Activated CD8-positive, alpha-beta memory T cell treated with anti-CD3 and anti-CD28 coated beads for 4 hours (primary cell): ENCODE measurements around the gene S100A3.
"Not testable (repeated sequence)": the region's sequence is repeated elsewhere in the genome, so short reads cannot be mapped to it uniquely, and the experiment has no call there.

Experiments
- DNase-seq, 2 donors: peaks; one replicate each; pipeline ENCODE4 v3.0.0-alpha.2; 2020; ENCODE audit warnings: low read depth in 2 of 2

Gene S100A3

GRCh38 chr1:153569465-153569864, 20.4 kb upstream of the S100A3 start:
- DNase-seq = no peak

GRCh38 chr1:153568367-153569099, 19.5 kb upstream of the S100A3 start:
- DNase-seq = peak; percentile 57 to 58

- peak in 1 of 2 donors; percentile 20 for DNase-seq
These were observed 18.7 kb upstream of the S100A3 start for GRCh38 chr1:153567621-153568366.

- peak; percentile 83 to 88 for DNase-seq
These were observed 17.6 kb upstream of the S100A3 start for GRCh38 chr1:153566414-153567371.

GRCh38 chr1:153565529-153566374, 16.7 kb upstream of the S100A3 start, which contains the start of gene S100A2:
Gene S100A2, minus strand, starts transcription at chr1:153565844. Its CDS starts 1,967 bp downstream, at chr1:153563877.
- peak in 1 of 2 donors; percentile 21 for DNase-seq

GRCh38 chr1:153563991-153564390, 14.9 kb upstream of the S100A3 start:
- no peak for DNase-seq

- DNase-seq = no peak
These were observed 14.4 kb upstream of the S100A3 start for GRCh38 chr1:153563483-153563901.

GRCh38 chr1:153562021-153562420, 13.0 kb upstream of the S100A3 start:
- not testable (repeated sequence) for DNase-seq

GRCh38 chr1:153561466-153561985, 12.5 kb upstream of the S100A3 start:
- no peak for DNase-seq

GRCh38 chr1:153560771-153561465, 11.9 kb upstream of the S100A3 start:
- DNase-seq = no peak

GRCh38 chr1:153560241-153560640, 11.2 kb upstream of the S100A3 start:
- DNase-seq = no peak

- no peak for DNase-seq
These were observed 8.8 kb upstream of the S100A3 start for GRCh38 chr1:153557877-153558276.

GRCh38 chr1:153556348-153556747, 7.3 kb upstream of the S100A3 start:
- DNase-seq = no peak

GRCh38 chr1:153553830-153554541, 4.9 kb upstream of the S100A3 start:
- DNase-seq = no peak

GRCh38 chr1:153553096-153553495, 4.0 kb upstream of the S100A3 start:
- no peak for DNase-seq

- no peak for DNase-seq
These were observed 3.3 kb upstream of the S100A3 start for GRCh38 chr1:153552335-153552734.

- no peak for DNase-seq
These were observed 1.9 kb upstream of the S100A3 start for GRCh38 chr1:153550827-153551500.

GRCh38 chr1:153550398-153550758, 1.3 kb upstream of the S100A3 start:
- DNase-seq = no peak
